Endometrial microvascular endothelial cells (primary cell): ENCODE data around the gene LAMA2. TPM values are rescaled to one million over a fixed set of nuclear protein-coding genes. Genes with fewer than 3 reads are reported as not detected.

Experiments
- in situ Hi-C: cut with HindIII; loops from 2 replicates; pipeline ENCODE4 v1.10.0; 2017; ENCODE audit warnings: low sequenced_read_pairs, low pct_unique_long_range_greater_than_20kb; ENCODE audit errors: inconsistent ontology term
- total RNA-seq: library from RNA; depleted of rRNA; stranded (reverse); fragments of >200 nt; gene quantifications from one replicate; pipeline ENCODE4 v1.2.3, GENCODE V29; 2015; ENCODE audit errors: inconsistent ontology term

Gene LAMA2
- total RNA-seq, 1 donor from 2014 or later = 0.19 TPM

- in situ Hi-C loops = no loop called here
Observed at GRCh38 chr6:129267028-129267427, 384.1 kb downstream of the LAMA2 start.

GRCh38 chr6:129269076-129269475 is 386.1 kb downstream of the LAMA2 start:
- in situ Hi-C loops = no loop called here

GRCh38 chr6:129269891-129270290 is 387.0 kb downstream of the LAMA2 start:
- in situ Hi-C loops = no loop called here

- in situ Hi-C loops = no loop called here
Observed at GRCh38 chr6:129270450-129270849, 387.5 kb downstream of the LAMA2 start.

GRCh38 chr6:129273161-129273560 is 390.2 kb downstream of the LAMA2 start:
- in situ Hi-C loops = no loop called here

GRCh38 chr6:129276461-129276860 is 393.5 kb downstream of the LAMA2 start:
- in situ Hi-C loops = no loop called here

GRCh38 chr6:129276986-129277385 is 394.0 kb downstream of the LAMA2 start:
- in situ Hi-C loops = no loop called here

GRCh38 chr6:129279343-129280292 is 396.7 kb downstream of the LAMA2 start:
- in situ Hi-C loops = no loop called here

- in situ Hi-C loops = no loop called here
Observed at GRCh38 chr6:129280293-129280644, 397.3 kb downstream of the LAMA2 start.

GRCh38 chr6:129280749-129281148 is 397.8 kb downstream of the LAMA2 start:
- in situ Hi-C loops = no loop called here

- in situ Hi-C loops = no loop called here
Observed at GRCh38 chr6:129281168-129281796, 398.3 kb downstream of the LAMA2 start.

- in situ Hi-C loops = no loop called here
Observed at GRCh38 chr6:129282019-129282418, 399.1 kb downstream of the LAMA2 start.

- in situ Hi-C loops = no loop called here
Observed at GRCh38 chr6:129284225-129284624, 401.3 kb downstream of the LAMA2 start.

- in situ Hi-C loops = no loop called here
Observed at GRCh38 chr6:129287231-129288177, 404.6 kb downstream of the LAMA2 start.

- in situ Hi-C loops = no loop called here
Observed at GRCh38 chr6:129289442-129289841, 406.5 kb downstream of the LAMA2 start.

- in situ Hi-C loops = no loop called here
Observed at GRCh38 chr6:129292836-129293235, 409.9 kb downstream of the LAMA2 start.

- in situ Hi-C loops = no loop called here
Observed at GRCh38 chr6:129297592-129297991, 414.7 kb downstream of the LAMA2 start.

GRCh38 chr6:129302671-129303070 is 419.7 kb downstream of the LAMA2 start:
- in situ Hi-C loops = no loop called here

- in situ Hi-C loops = no loop called here
Observed at GRCh38 chr6:129306826-129307225, 423.9 kb downstream of the LAMA2 start.
